Astrocyte (in vitro differentiated cells and primary cell): ENCODE results near the gene BANK1. TPM values are rescaled to one million over a fixed set of nuclear protein-coding genes. Genes with fewer than 3 reads are reported as not detected.

Experiments
- DNase-seq: peaks from one replicate; pipeline ENCODE4 v3.0.0-alpha.2; 2010; ENCODE audit warnings: low read depth
- FAIRE-seq: peaks from 2 replicates; lab custom pipeline; 2011; peaks lifted over from hg19 to GRCh38; lab: Jason Lieb, UNC
- H2AFZ ChIP-seq: 2 replicates; pipeline ENCODE4 v1.6.0; 2012; ENCODE audit warnings: low read depth, low read length, inconsistent platforms
- H3K27ac ChIP-seq: 2 replicates; pipeline ENCODE4 v1.5.1; 2011; ENCODE audit warnings: low read depth, low read length, inconsistent platforms
- H3K27me3 ChIP-seq: 2 replicates; pipeline ENCODE4 v1.6.0; 2011; ENCODE audit warnings: low read length, inconsistent platforms; ENCODE audit not compliant: insufficient read depth
- H3K36me3 ChIP-seq: 2 replicates; pipeline ENCODE4 v1.5.1; 2011; ENCODE audit warnings: low read length, inconsistent platforms; ENCODE audit not compliant: insufficient read depth
- H3K4me1 ChIP-seq: 2 replicates; pipeline ENCODE4 v1.5.1; 2011; ENCODE audit warnings: low read length, inconsistent platforms; ENCODE audit not compliant: insufficient read depth
- H3K4me2 ChIP-seq: 2 replicates; pipeline ENCODE4 v1.6.0; 2012; ENCODE audit warnings: low read length, inconsistent platforms
- H3K4me3 ChIP-seq: 2 replicates; pipeline ENCODE4 v1.5.1; 2011; ENCODE audit warnings: low read depth, mild to moderate bottlenecking, low read length, inconsistent platforms; ENCODE audit not compliant: insufficient read depth
- H3K79me2 ChIP-seq: 2 replicates; pipeline ENCODE4 v1.6.0; 2012; ENCODE audit warnings: mild to moderate bottlenecking, low read length, inconsistent platforms; ENCODE audit not compliant: insufficient read depth
- H3K9ac ChIP-seq: 2 replicates; pipeline ENCODE4 v1.6.0; 2012; ENCODE audit warnings: mild to moderate bottlenecking, low read length, inconsistent platforms
- H3K9me3 ChIP-seq: 2 replicates; pipeline ENCODE4 v1.5.1; 2012; ENCODE audit warnings: low read depth, mild to moderate bottlenecking, low read length, inconsistent platforms; ENCODE audit not compliant: insufficient read depth
- H4K20me1 ChIP-seq: 2 replicates; pipeline ENCODE4 v1.6.0; 2012; ENCODE audit warnings: low read length, inconsistent platforms; ENCODE audit not compliant: insufficient read depth
- H3K27ac Mint-ChIP-seq: one replicate; pipeline ENCODE4 v1.8.0; 2021; ENCODE audit warnings: mild to moderate bottlenecking, mixed read lengths; ENCODE audit not compliant: unreplicated experiment
- H3K27me3 Mint-ChIP-seq: one replicate; pipeline ENCODE4 v1.8.0; 2021; ENCODE audit warnings: low read depth, mixed read lengths; ENCODE audit not compliant: unreplicated experiment
- H3K36me3 Mint-ChIP-seq: one replicate; pipeline ENCODE4 v1.8.0; 2021; ENCODE audit warnings: low read depth, mixed read lengths; ENCODE audit not compliant: unreplicated experiment
- H3K4me1 Mint-ChIP-seq: one replicate; pipeline ENCODE4 v1.8.0; 2021; ENCODE audit warnings: low read depth, mixed read lengths; ENCODE audit not compliant: unreplicated experiment
- H3K4me3 Mint-ChIP-seq: one replicate; pipeline ENCODE4 v1.8.0; 2021; ENCODE audit warnings: mild to moderate bottlenecking, moderate library complexity, mixed read lengths; ENCODE audit not compliant: unreplicated experiment
- H3K9me3 Mint-ChIP-seq: one replicate; pipeline ENCODE4 v1.8.0; 2021; ENCODE audit warnings: mild to moderate bottlenecking, mixed read lengths; ENCODE audit not compliant: unreplicated experiment
- CTCF ChIP-seq: IDR thresholded peaks from 2 replicates; pipeline ENCODE4 v1.5.1; 2011; ENCODE audit warnings: low read depth, mild to moderate bottlenecking, inconsistent platforms, low read length, moderate library complexity; ENCODE audit not compliant: insufficient read depth
- EZH2 ChIP-seq: IDR thresholded peaks from 2 replicates; pipeline ENCODE4 v1.6.1; 2012; ENCODE audit warnings: mild to moderate bottlenecking, low read length, inconsistent platforms; ENCODE audit not compliant: insufficient read depth
- total RNA-seq: library from RNA; stranded (reverse); gene quantifications from 2 replicates; pipeline ENCODE4 v1.2.1, GENCODE V29; 2021

Gene BANK1
- total RNA-seq, 1 donor from 2014 or later = 1.3 TPM

- no peak overlapping the region for H3K27ac Mint-ChIP-seq
- no peak for FAIRE-seq
- H3K4me3 Mint-ChIP-seq = no peak overlapping the region
- no peak overlapping the region for H3K27ac ChIP-seq
- no peak overlapping the region for H3K4me2 ChIP-seq
- no peaks in the 10 kb centered on the region for H3K4me1 Mint-ChIP-seq
- peaks cover 3% of the 10 kb centered on the region for H3K9me3 Mint-ChIP-seq
- H3K79me2 ChIP-seq = no peaks in the 10 kb centered on the region
- no peak overlapping the region for H2AFZ ChIP-seq
- H3K36me3 ChIP-seq = no peaks in the 10 kb centered on the region
- no peak overlapping the region for H3K9ac ChIP-seq
- no peaks in the 10 kb centered on the region for H3K4me1 ChIP-seq
- TF ChIP-seq CTCF (no peak), EZH2 (no peak)
- H3K9me3 ChIP-seq = no peaks in the 10 kb centered on the region
- no peak overlapping the region for H3K4me3 ChIP-seq
- no peaks in the 10 kb centered on the region for H4K20me1 ChIP-seq
- no peaks in the 10 kb centered on the region for H3K27me3 ChIP-seq
- no peaks in the 10 kb centered on the region for H3K27me3 Mint-ChIP-seq
- H3K36me3 Mint-ChIP-seq = no peaks in the 10 kb centered on the region
- DNase-seq = no peak
Measured at GRCh38 chr4:101843054-101843453, 52.5 kb downstream of the BANK1 start.

GRCh38 chr4:101846550-101846949 is 56.0 kb downstream of the BANK1 start:
- no peak for FAIRE-seq

More at GRCh38 chr4:101846550-101846949, 56.0 kb downstream of the BANK1 start:
- Histone ChIP-seq H3K27me3 (no peaks in the 10 kb centered on the region), H4K20me1 (no peaks in the 10 kb centered on the region), H3K9me3 (no peaks in the 10 kb centered on the region), H2AFZ (no peak overlapping the region), H3K79me2 (no peaks in the 10 kb centered on the region), H3K4me3 (no peak overlapping the region), H3K9ac (no peak overlapping the region), H3K36me3 (no peaks in the 10 kb centered on the region), H3K4me1 (no peaks in the 10 kb centered on the region), H3K4me2 (no peak overlapping the region), H3K27ac (no peak overlapping the region)
- peaks cover 3% of the 10 kb centered on the region for H3K9me3 Mint-ChIP-seq
- H3K36me3 Mint-ChIP-seq = no peaks in the 10 kb centered on the region
- no peaks in the 10 kb centered on the region for H3K27me3 Mint-ChIP-seq
- TF ChIP-seq CTCF (no peak), EZH2 (no peak)
- no peak overlapping the region for H3K4me3 Mint-ChIP-seq
- no peak overlapping the region for H3K27ac Mint-ChIP-seq
- peaks cover 8% of the 10 kb centered on the region for H3K4me1 Mint-ChIP-seq
- no peak for DNase-seq
